Retinal pigment epithelial cell (primary cell): Measurements from ENCODE around the gene ORAI2.
"Not testable (repeated sequence)": the region's sequence is repeated elsewhere in the genome, so short reads cannot be mapped to it uniquely, and the experiment has no call there.

Experiments used
- DNase-seq: peaks from one replicate; pipeline ENCODE4 v3.0.0-alpha.2; 2010; ENCODE audit warnings: low read depth
- H3K4me3 ChIP-seq: 2 replicates; pipeline ENCODE4 v1.5.1; 2011; ENCODE audit warnings: mild to moderate bottlenecking, low read length, control low read depth, moderate library complexity
- TF ChIP-seq, protein P1 (sequence below): conservative IDR thresholded peaks from 2 replicates; pipeline ENCODE4 v1.5.1; 2011; ENCODE audit warnings: low read depth, low read length, control low read depth, inconsistent platforms

The ORAI2 gene

DNA sequence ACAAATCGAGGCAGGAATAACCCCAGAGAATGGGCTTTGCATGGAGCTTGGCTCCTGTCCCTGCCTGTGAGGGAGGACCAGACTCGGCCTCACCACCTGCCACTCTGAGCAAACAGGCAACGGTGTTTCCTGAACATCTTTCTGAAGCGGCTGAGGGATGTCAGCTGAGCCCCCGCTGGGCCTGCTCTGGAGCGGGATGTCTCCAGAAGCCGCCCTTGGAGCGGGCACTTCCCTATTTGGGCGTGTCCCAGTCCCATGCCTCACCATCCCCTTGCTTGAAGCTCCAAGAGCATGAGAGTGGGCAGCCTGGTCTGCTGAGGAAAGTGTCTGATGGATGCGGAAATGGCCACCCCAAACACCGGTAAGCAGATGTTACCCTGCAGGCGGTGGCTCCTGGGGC lies 21.1 kb downstream of the ORAI2 start:
- TF ChIP-seq, protein P1, sequence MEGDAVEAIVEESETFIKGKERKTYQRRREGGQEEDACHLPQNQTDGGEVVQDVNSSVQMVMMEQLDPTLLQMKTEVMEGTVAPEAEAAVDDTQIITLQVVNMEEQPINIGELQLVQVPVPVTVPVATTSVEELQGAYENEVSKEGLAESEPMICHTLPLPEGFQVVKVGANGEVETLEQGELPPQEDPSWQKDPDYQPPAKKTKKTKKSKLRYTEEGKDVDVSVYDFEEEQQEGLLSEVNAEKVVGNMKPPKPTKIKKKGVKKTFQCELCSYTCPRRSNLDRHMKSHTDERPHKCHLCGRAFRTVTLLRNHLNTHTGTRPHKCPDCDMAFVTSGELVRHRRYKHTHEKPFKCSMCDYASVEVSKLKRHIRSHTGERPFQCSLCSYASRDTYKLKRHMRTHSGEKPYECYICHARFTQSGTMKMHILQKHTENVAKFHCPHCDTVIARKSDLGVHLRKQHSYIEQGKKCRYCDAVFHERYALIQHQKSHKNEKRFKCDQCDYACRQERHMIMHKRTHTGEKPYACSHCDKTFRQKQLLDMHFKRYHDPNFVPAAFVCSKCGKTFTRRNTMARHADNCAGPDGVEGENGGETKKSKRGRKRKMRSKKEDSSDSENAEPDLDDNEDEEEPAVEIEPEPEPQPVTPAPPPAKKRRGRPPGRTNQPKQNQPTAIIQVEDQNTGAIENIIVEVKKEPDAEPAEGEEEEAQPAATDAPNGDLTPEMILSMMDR: no peak
- no peak overlapping the region for H3K4me3 ChIP-seq
- DNase-seq: no peak

DNA sequence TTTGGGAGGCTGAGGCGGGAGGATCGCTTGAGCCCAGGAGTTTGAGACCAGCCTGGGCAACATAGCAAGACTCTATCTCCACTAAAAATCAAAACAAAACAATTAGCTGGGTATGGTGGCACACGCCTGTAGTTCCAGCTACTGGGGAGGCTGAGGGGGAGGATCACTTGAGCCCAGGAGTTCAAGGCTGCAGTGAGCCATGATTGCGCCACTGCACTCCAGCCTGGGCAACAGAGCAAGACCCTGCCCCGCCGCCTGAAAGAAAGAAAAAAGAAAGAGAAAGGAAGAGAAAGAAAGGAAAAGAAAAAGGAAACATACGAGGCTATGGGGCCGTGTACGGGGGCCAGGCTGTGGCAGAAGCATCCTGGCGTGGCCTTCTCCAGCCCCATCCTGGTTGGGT lies 21.6 kb downstream of the ORAI2 start:
- DNase-seq, H3K4me3 ChIP-seq: not testable (repeated sequence)

DNA sequence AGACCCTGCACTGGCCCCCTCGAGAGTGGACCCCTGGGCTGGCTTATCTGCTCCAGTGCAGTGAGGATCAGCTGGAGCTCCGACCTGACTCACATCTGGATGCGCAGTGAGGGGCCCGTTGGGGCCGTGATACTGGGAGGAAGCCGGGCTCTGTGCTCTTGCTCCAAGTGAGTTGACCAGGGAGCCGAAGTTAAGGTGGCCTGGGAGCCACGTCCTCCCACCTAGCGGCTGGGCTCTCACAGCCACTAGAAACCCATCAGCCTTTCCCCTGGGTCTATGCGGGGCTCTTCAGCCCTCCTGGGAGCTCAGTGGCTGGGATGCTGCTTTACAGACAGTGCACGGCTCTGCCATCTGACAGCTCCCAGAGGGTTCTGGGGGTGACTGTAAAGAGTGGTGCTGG lies 22.2 kb downstream of the ORAI2 start:
- H3K4me3 ChIP-seq: no peak overlapping the region
- no peak for DNase-seq
- TF ChIP-seq, protein P1: no peak

DNA sequence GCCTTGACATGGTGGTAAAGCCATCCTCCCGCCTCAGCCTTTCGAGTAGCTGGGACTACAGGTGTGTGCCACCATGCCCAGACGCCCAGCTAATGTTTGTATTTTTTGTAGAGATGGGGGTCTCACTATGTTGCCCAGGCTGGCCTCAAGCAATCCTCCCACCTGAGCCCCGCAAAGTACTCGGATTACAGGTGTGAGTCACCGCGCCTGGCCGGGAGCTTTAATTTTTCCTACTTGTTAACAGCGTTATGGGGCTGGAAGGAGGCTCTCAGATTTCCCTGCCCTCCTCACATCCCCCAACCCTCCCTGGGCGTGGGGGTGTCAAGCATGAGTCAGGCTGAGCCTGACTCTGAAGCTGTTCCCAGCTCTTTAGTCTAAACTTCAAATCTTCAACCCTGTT lies 23.0 kb downstream of the ORAI2 start:
- no peak for DNase-seq
- H3K4me3 ChIP-seq: no peak overlapping the region
- TF ChIP-seq, protein P1: no peak

DNA sequence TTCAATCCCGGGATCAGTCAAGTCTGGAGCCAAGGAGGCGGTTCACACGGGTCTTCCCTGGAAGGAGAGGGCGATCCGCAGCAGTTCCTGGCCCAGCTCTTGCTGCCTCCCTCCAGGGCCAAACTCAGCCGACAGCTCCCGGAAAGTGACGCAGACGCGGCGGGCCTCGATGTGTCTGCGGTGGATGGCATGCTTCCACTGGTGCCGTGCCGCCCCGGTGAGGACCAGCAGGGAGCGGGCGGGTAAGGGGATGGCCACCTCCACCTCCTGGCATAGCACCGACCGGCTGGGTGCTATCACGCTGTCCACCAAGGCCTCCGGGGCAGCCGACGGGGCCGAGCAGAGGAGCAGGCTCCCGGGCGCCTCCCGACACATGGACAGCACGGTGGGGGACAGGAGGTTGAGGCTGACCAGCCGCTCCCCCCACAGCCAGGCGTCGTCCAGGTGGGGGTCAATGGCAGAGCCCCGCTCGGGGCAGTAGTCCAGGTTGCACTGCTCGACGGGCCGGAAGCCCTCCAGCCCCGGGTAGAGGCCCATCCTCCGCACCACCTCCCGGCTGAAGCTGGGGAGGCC lies 24.1 kb downstream of the ORAI2 start:
- H3K4me3 ChIP-seq: no peak overlapping the region
- TF ChIP-seq, protein P1: no peak
- DNase-seq: no peak

DNA sequence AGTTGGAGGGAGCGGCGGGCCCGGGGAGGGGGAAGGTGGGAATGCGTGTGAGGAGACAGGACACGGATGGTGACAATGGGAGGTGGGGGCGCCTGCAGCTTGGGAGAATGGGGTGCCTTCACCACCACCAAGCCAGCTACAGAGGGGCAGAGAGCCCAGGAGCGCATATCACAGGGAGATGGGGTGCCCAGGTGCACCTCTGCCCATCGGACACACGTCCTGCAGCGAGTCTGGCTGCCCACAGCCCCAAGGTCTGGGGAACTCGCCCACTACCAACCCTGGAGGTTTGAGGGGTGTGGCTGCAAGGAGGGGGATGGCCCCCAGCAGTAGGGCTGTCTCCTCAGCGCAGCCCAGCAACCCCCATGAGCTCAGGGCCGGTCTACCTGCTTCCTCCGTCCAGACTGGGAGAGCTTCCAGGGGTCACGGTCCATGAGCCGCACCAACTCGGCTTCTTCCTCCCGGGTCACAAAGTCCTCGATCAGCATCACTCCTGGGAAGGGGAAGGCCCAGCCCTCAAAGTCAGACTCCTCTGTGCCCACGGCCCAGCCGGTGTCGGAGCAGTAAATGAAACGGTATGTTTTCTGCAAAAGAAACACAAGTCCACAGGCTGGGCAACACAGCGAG lies 26.0 kb downstream of the ORAI2 start:
- H3K4me3 ChIP-seq: no peak overlapping the region
- DNase-seq: no peak
- TF ChIP-seq, protein P1: no peak

DNA sequence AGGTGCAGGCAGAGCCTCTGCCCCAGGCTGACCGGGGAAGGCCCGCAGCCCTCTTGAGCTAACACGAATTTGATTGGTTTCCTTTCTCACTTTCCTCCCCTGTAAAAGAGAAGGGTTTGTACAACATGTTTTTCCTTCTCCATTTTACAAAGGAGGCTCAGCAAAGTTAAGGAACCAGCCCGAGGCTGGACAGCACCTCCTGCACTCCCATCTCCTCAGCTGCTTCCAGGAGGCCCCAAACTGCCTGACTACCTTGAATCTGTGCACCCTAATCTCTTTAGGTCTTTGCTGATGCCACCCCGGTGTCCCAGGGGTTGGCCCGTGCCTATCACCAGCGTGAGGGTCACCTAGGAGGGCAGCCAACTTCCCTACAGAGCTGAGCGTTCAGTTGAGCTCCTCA lies 27.1 kb downstream of the ORAI2 start:
- DNase-seq: no peak
- TF ChIP-seq, protein P1: no peak
- no peak overlapping the region for H3K4me3 ChIP-seq
